ENCODE data around the gene OR2J2.
"Not testable (repeated sequence)": the region's sequence is repeated elsewhere in the genome, so short reads cannot be mapped to it uniquely, and the experiment has no call there.

OR2J2 gene

GRCh38 chr6:29170607-29171006 lies at the start of gene OR2J2:
Gene OR2J2, plus strand, starts transcription at chr6:29170907. Its CDS starts 2,729 bp downstream, at chr6:29173636.
- H3K27ac Mint-ChIP-seq; H3K4me3 Mint-ChIP-seq; ATAC-seq; DNase-seq; H3K9me3 Mint-ChIP-seq; H3K36me3 Mint-ChIP-seq (ENCODE audit: low read depth); H3K4me1 Mint-ChIP-seq: not testable (repeated sequence)
- peaks cover 21% of the 10 kb centered on the region for H3K27me3 Mint-ChIP-seq

GRCh38 chr6:29129326-29130012 lies 41.2 kb upstream of the OR2J2 start:
- H3K27me3 Mint-ChIP-seq = peaks cover 11% of the 10 kb centered on the region
- no peaks in the 10 kb centered on the region for H3K36me3 Mint-ChIP-seq (ENCODE audit: low read depth)
- H3K27ac Mint-ChIP-seq = no peak overlapping the region
- DNase-seq = no peak
- no peaks in the 10 kb centered on the region for H3K9me3 Mint-ChIP-seq
- no peak for ATAC-seq
- H3K4me1 Mint-ChIP-seq = no peaks in the 10 kb centered on the region
- no peak overlapping the region for H3K4me3 Mint-ChIP-seq

- peaks cover 11% of the 10 kb centered on the region for H3K27me3 Mint-ChIP-seq
- no peaks in the 10 kb centered on the region for H3K9me3 Mint-ChIP-seq
- peak; percentile 24 for ATAC-seq
- H3K27ac Mint-ChIP-seq = no peak overlapping the region
- H3K4me1 Mint-ChIP-seq = no peaks in the 10 kb centered on the region
- DNase-seq = no peak
- H3K36me3 Mint-ChIP-seq (ENCODE audit: low read depth) = no peaks in the 10 kb centered on the region
- no peak overlapping the region for H3K4me3 Mint-ChIP-seq
Observed at GRCh38 chr6:29130644-29131043, 40.1 kb upstream of the OR2J2 start.

- no peaks in the 10 kb centered on the region for H3K4me1 Mint-ChIP-seq
- no peak overlapping the region for H3K27ac Mint-ChIP-seq
- no peaks in the 10 kb centered on the region for H3K36me3 Mint-ChIP-seq (ENCODE audit: low read depth)
- DNase-seq = no peak
- no peak for ATAC-seq
- no peaks in the 10 kb centered on the region for H3K9me3 Mint-ChIP-seq
- no peak overlapping the region for H3K4me3 Mint-ChIP-seq
- peaks cover 11% of the 10 kb centered on the region for H3K27me3 Mint-ChIP-seq
Observed at GRCh38 chr6:29131691-29132090, 39.0 kb upstream of the OR2J2 start.

GRCh38 chr6:29137724-29138123 lies 33.0 kb upstream of the OR2J2 start:
- no peak overlapping the region for H3K27ac Mint-ChIP-seq
- H3K4me3 Mint-ChIP-seq = no peak overlapping the region
- H3K27me3 Mint-ChIP-seq = peaks cover 18% of the 10 kb centered on the region
- no peaks in the 10 kb centered on the region for H3K36me3 Mint-ChIP-seq (ENCODE audit: low read depth)
- peaks cover 4% of the 10 kb centered on the region for H3K9me3 Mint-ChIP-seq
- DNase-seq = no peak
- no peaks in the 10 kb centered on the region for H3K4me1 Mint-ChIP-seq
- no peak for ATAC-seq

GRCh38 chr6:29141606-29142005 lies 29.1 kb upstream of the OR2J2 start:
- H3K36me3 Mint-ChIP-seq (ENCODE audit: low read depth) = no peaks in the 10 kb centered on the region
- DNase-seq = no peak
- no peak overlapping the region for H3K4me3 Mint-ChIP-seq
- no peak overlapping the region for H3K27ac Mint-ChIP-seq
- no peaks in the 10 kb centered on the region for H3K4me1 Mint-ChIP-seq
- no peak for ATAC-seq
- H3K27me3 Mint-ChIP-seq = peaks cover 20% of the 10 kb centered on the region
- H3K9me3 Mint-ChIP-seq = peaks cover 4% of the 10 kb centered on the region

- Mint-ChIP-seq H3K27me3 (peaks cover 20% of the 10 kb centered on the region), H3K4me1 (no peaks in the 10 kb centered on the region), H3K36me3 (ENCODE audit: low read depth) (no peaks in the 10 kb centered on the region), H3K9me3 (peaks cover 4% of the 10 kb centered on the region), H3K27ac (no peak overlapping the region), H3K4me3 (no peak overlapping the region)
- ATAC-seq = no peak
- no peak for DNase-seq
Observed at GRCh38 chr6:29142309-29142708, 28.4 kb upstream of the OR2J2 start.

GRCh38 chr6:29146179-29146578 lies 24.5 kb upstream of the OR2J2 start:
- H3K4me1 Mint-ChIP-seq = no peaks in the 10 kb centered on the region
- no peaks in the 10 kb centered on the region for H3K36me3 Mint-ChIP-seq (ENCODE audit: low read depth)
- H3K9me3 Mint-ChIP-seq = peaks cover 10% of the 10 kb centered on the region
- no peak overlapping the region for H3K27ac Mint-ChIP-seq
- no peak for DNase-seq
- H3K27me3 Mint-ChIP-seq = peaks cover 27% of the 10 kb centered on the region
- no peak for ATAC-seq
- H3K4me3 Mint-ChIP-seq = no peak overlapping the region

- no peak overlapping the region for H3K27ac Mint-ChIP-seq
- H3K36me3 Mint-ChIP-seq (ENCODE audit: low read depth) = no peaks in the 10 kb centered on the region
- no peak overlapping the region for H3K4me3 Mint-ChIP-seq
- DNase-seq = no peak
- peaks cover 8% of the 10 kb centered on the region for H3K9me3 Mint-ChIP-seq
- ATAC-seq = no peak
- no peaks in the 10 kb centered on the region for H3K4me1 Mint-ChIP-seq
- peaks cover 29% of the 10 kb centered on the region for H3K27me3 Mint-ChIP-seq
Observed at GRCh38 chr6:29147074-29147473, 23.6 kb upstream of the OR2J2 start.

- not testable (repeated sequence) for H3K27ac Mint-ChIP-seq; H3K4me1 Mint-ChIP-seq; H3K4me3 Mint-ChIP-seq; DNase-seq; H3K9me3 Mint-ChIP-seq; ATAC-seq; H3K36me3 Mint-ChIP-seq (ENCODE audit: low read depth)
- peaks cover 31% of the 10 kb centered on the region for H3K27me3 Mint-ChIP-seq
Observed at GRCh38 chr6:29149444-29149843, 21.3 kb upstream of the OR2J2 start.

GRCh38 chr6:29153083-29153482 lies 17.6 kb upstream of the OR2J2 start:
- no peak overlapping the region for H3K4me3 Mint-ChIP-seq
- H3K27ac Mint-ChIP-seq = no peak overlapping the region
- peaks cover 6% of the 10 kb centered on the region for H3K9me3 Mint-ChIP-seq
- H3K4me1 Mint-ChIP-seq = no peaks in the 10 kb centered on the region
- H3K27me3 Mint-ChIP-seq = peaks cover 25% of the 10 kb centered on the region
- DNase-seq (no peak), ATAC-seq (no peak)
- no peaks in the 10 kb centered on the region for H3K36me3 Mint-ChIP-seq (ENCODE audit: low read depth)

GRCh38 chr6:29155182-29155581 lies 15.5 kb upstream of the OR2J2 start:
- H3K4me1 Mint-ChIP-seq; ATAC-seq; H3K9me3 Mint-ChIP-seq; H3K27ac Mint-ChIP-seq; H3K4me3 Mint-ChIP-seq; H3K36me3 Mint-ChIP-seq (ENCODE audit: low read depth); DNase-seq: not testable (repeated sequence)
- peaks cover 20% of the 10 kb centered on the region for H3K27me3 Mint-ChIP-seq

- not testable (repeated sequence) for ATAC-seq; H3K4me1 Mint-ChIP-seq; DNase-seq; H3K9me3 Mint-ChIP-seq; H3K36me3 Mint-ChIP-seq (ENCODE audit: low read depth); H3K27ac Mint-ChIP-seq; H3K4me3 Mint-ChIP-seq
- H3K27me3 Mint-ChIP-seq = peaks cover 32% of the 10 kb centered on the region
Observed at GRCh38 chr6:29159922-29160321, 10.8 kb upstream of the OR2J2 start.

GRCh38 chr6:29165571-29165970 lies 5.1 kb upstream of the OR2J2 start:
- H3K4me3 Mint-ChIP-seq; DNase-seq; H3K4me1 Mint-ChIP-seq; H3K36me3 Mint-ChIP-seq (ENCODE audit: low read depth); H3K27ac Mint-ChIP-seq; ATAC-seq; H3K9me3 Mint-ChIP-seq: not testable (repeated sequence)
- peaks cover 27% of the 10 kb centered on the region for H3K27me3 Mint-ChIP-seq

GRCh38 chr6:29171736-29172135 lies 1.0 kb downstream of the OR2J2 start:
- H3K27me3 Mint-ChIP-seq = peaks cover 21% of the 10 kb centered on the region
- H3K36me3 Mint-ChIP-seq (ENCODE audit: low read depth) = no peaks in the 10 kb centered on the region
- H3K4me1 Mint-ChIP-seq = no peaks in the 10 kb centered on the region
- no peak overlapping the region for H3K4me3 Mint-ChIP-seq
- DNase-seq = no peak
- H3K27ac Mint-ChIP-seq = no peak overlapping the region
- ATAC-seq = no peak
- no peaks in the 10 kb centered on the region for H3K9me3 Mint-ChIP-seq

GRCh38 chr6:29183594-29183993 lies 12.9 kb downstream of the OR2J2 start:
- no peak overlapping the region for H3K4me3 Mint-ChIP-seq
- H3K36me3 Mint-ChIP-seq (ENCODE audit: low read depth) = no peaks in the 10 kb centered on the region
- H3K4me1 Mint-ChIP-seq = no peaks in the 10 kb centered on the region
- no peak overlapping the region for H3K27ac Mint-ChIP-seq
- DNase-seq = no peak
- no peak for ATAC-seq
- peaks cover 6% of the 10 kb centered on the region for H3K9me3 Mint-ChIP-seq
- peaks cover 23% of the 10 kb centered on the region for H3K27me3 Mint-ChIP-seq

Measured in activated naive CD8-positive, alpha-beta T cell treated with anti-CD3 and anti-CD28 coated beads, Interleukin-2, amount 50 U/mL, for 24 hours (primary cell).